Ascending aorta (tissue), 2 donors: ENCODE data around the gene ZBTB7C. TPM values are rescaled to one million over a fixed set of nuclear protein-coding genes. Genes with fewer than 3 reads are reported as not detected.

Source experiments
- DNase-seq, 2 donors: peaks; one replicate each; pipeline ENCODE4 v3.0.0-alpha.2; 2019; ENCODE audit warnings: low spot score in 2 of 2
- H3K27ac ChIP-seq, 2 donors: fragments of 200-600 bp; sonication (generic); one replicate each; pipeline ENCODE4 v1.5.1; 2016 to 2017; ENCODE audit warnings: mild to moderate bottlenecking in 1 of 2
- H3K27me3 ChIP-seq: fragments of 200-600 bp; sonication (generic); one replicate; pipeline ENCODE4 v1.5.1; 2017
- H3K36me3 ChIP-seq, 2 donors: fragments of 200-600 bp; sonication (generic); one replicate each; pipeline ENCODE4 v1.5.1; 2016
- H3K4me1 ChIP-seq, 2 donors: fragments of 200-600 bp; sonication (generic); one replicate each; pipeline ENCODE4 v1.5.1; 2016 to 2017; ENCODE audit warnings: mild to moderate bottlenecking in 1 of 2
- H3K4me3 ChIP-seq, 2 donors: fragments of 200-600 bp; sonication (generic); one replicate each; pipeline ENCODE4 v1.5.1; 2016 to 2017; ENCODE audit warnings: mild to moderate bottlenecking in 1 of 2
- H3K9me3 ChIP-seq, 2 donors: fragments of 200-600 bp; sonication (generic); one replicate each; pipeline ENCODE4 v1.5.1; 2016
- intact Hi-C: fragments of 100-400 bp; cut with DNase I; formaldehyde crosslinking; loops from one replicate; pipeline ENCODE4 v1.15.1; 2023
- total RNA-seq: library from RNA; depleted of rRNA; stranded (reverse); fragments of >200 nt; gene quantifications from one replicate; pipeline ENCODE4 v1.1.0, GENCODE V29; 2016
- TF ChIP-seq, protein P1 (sequence below), 3 experiments: fragments of 200-600 bp in 2 of 3; fragments of 450-650 bp in 1 of 3; sonication (generic) in 2 of 3; IDR thresholded peaks; one replicate each; pipeline ENCODE4 v1.5.1; 2016 to 2019; ENCODE audit warnings: antibody characterized with exemption in 3 of 3, mild to moderate bottlenecking in 1 of 3, moderate library complexity in 1 of 3

Gene ZBTB7C
- total RNA-seq, 1 donor from 2014 or later = 8.1 TPM

DNA sequence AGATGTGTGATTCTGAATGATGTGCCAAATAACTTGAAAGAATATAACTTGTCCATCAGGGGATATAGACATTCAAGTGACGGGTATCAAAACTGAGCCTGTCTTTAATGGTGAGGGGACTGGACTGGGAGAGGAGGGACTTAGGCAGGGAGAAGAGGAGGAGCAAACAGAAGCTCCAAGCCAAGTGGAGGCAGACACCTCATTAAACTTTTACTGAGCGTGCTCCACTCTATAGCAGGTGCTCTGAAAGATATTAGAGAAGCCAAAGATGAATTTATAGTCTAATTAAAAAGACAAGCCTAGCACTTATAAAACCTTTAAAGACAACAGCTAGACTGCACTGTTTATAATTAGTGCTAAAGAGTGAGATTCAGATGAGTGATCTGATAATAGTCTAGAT is 431.0 kb downstream of the ZBTB7C start:
- Histone ChIP-seq H3K4me1 (no peaks in the 10 kb centered on the region), H3K36me3 (no peaks in the 10 kb centered on the region), H3K27ac (no peak overlapping the region), H3K9me3 (no peaks in the 10 kb centered on the region), H3K4me3 (no peak overlapping the region), H3K27me3 (no peaks in the 10 kb centered on the region)
- DNase-seq = no peak
- TF ChIP-seq, protein P1, sequence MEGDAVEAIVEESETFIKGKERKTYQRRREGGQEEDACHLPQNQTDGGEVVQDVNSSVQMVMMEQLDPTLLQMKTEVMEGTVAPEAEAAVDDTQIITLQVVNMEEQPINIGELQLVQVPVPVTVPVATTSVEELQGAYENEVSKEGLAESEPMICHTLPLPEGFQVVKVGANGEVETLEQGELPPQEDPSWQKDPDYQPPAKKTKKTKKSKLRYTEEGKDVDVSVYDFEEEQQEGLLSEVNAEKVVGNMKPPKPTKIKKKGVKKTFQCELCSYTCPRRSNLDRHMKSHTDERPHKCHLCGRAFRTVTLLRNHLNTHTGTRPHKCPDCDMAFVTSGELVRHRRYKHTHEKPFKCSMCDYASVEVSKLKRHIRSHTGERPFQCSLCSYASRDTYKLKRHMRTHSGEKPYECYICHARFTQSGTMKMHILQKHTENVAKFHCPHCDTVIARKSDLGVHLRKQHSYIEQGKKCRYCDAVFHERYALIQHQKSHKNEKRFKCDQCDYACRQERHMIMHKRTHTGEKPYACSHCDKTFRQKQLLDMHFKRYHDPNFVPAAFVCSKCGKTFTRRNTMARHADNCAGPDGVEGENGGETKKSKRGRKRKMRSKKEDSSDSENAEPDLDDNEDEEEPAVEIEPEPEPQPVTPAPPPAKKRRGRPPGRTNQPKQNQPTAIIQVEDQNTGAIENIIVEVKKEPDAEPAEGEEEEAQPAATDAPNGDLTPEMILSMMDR (IDR thresholded peaks at IDR 0.05) = no peak
- intact Hi-C loops = no loop called here

Other genes starting within 250 kb of the ZBTB7C start
- gene CTIF, start 129.6 kb upstream of the ZBTB7C start, total RNA-seq = 55.3 TPM